ENCODE data around the gene ST6GALNAC1.

ST6GALNAC1 gene

GRCh38 chr17:76581515-76581914 lies 62.0 kb downstream of the ST6GALNAC1 start:
- no peak for DNase-seq (ENCODE audit: low read depth, low spot score)

- DNase-seq (ENCODE audit: low read depth, low spot score): no peak
Measured at GRCh38 chr17:76579281-76579680, 64.3 kb downstream of the ST6GALNAC1 start.

- DNase-seq (ENCODE audit: low read depth, low spot score): no peak
Measured at GRCh38 chr17:76578376-76578775, 65.2 kb downstream of the ST6GALNAC1 start.

- DNase-seq (ENCODE audit: low read depth, low spot score): no peak
Measured at GRCh38 chr17:76577876-76578275, 65.7 kb downstream of the ST6GALNAC1 start.

- no peak for DNase-seq (ENCODE audit: low read depth, low spot score)
Measured at GRCh38 chr17:76576189-76576588, 67.4 kb downstream of the ST6GALNAC1 start.

GRCh38 chr17:76575570-76575969 lies 68.0 kb downstream of the ST6GALNAC1 start:
- DNase-seq (ENCODE audit: low read depth, low spot score): no peak

Measured in iPS DF 19.7 (cell line).